ENCODE measurements around the gene ARL6IP4. TPM values are rescaled to one million over a fixed set of nuclear protein-coding genes. Genes with fewer than 3 reads are reported as not detected.
A peak's percentile ranks its signal among the peaks of the same experiment; 100 is the strongest.

The ARL6IP4 gene
- polyA plus RNA-seq, 1 donor = 208 TPM

GRCh38 chr12:122984612-122985337 is 4.3 kb downstream of the ARL6IP4 start:
- Histone ChIP-seq H3K4me3 (ENCODE audit: low read length) (no peak overlapping the region), H3K27me3 (ENCODE audit: control insufficient read depth, insufficient read depth, low read length) (no peaks in the 10 kb centered on the region), H3K9me3 (ENCODE audit: control insufficient read depth, low read depth, low read length) (no peaks in the 10 kb centered on the region), H3K36me3 (ENCODE audit: control insufficient read depth, insufficient read depth, low read length) (peaks cover 40% of the 10 kb centered on the region), H3K27ac (ENCODE audit: low read length) (peak overlapping the region; percentile 67), H3K4me1 (ENCODE audit: control insufficient read depth, insufficient read depth, low read length) (peaks cover 42% of the 10 kb centered on the region)
- no CpG with 5 or more reads among the region's 34 CpGs for WGBS (ENCODE audit: insufficient coverage, low lambda C conversion rate)
- peak in 1 of 2 donors; percentile 47 for DNase-seq

- H3K4me1 ChIP-seq (ENCODE audit: control insufficient read depth, insufficient read depth, low read length) = peaks cover 42% of the 10 kb centered on the region
- no peaks in the 10 kb centered on the region for H3K27me3 ChIP-seq (ENCODE audit: control insufficient read depth, insufficient read depth, low read length)
- no peak for DNase-seq
- no peaks in the 10 kb centered on the region for H3K9me3 ChIP-seq (ENCODE audit: control insufficient read depth, low read depth, low read length)
- H3K27ac ChIP-seq (ENCODE audit: low read length) = no peak overlapping the region
- H3K4me3 ChIP-seq (ENCODE audit: low read length) = no peak overlapping the region
- no CpG with 5 or more reads among the region's 45 CpGs for WGBS (ENCODE audit: insufficient coverage, low lambda C conversion rate)
- peaks cover 40% of the 10 kb centered on the region for H3K36me3 ChIP-seq (ENCODE audit: control insufficient read depth, insufficient read depth, low read length)
These were observed 5.1 kb downstream of the ARL6IP4 start for GRCh38 chr12:122985338-122986257.

GRCh38 chr12:122986258-122986871 is 5.9 kb downstream of the ARL6IP4 start:
- Histone ChIP-seq H3K9me3 (ENCODE audit: control insufficient read depth, low read depth, low read length) (no peaks in the 10 kb centered on the region), H3K4me1 (ENCODE audit: control insufficient read depth, insufficient read depth, low read length) (peaks cover 42% of the 10 kb centered on the region), H3K36me3 (ENCODE audit: control insufficient read depth, insufficient read depth, low read length) (peaks cover 40% of the 10 kb centered on the region), H3K27me3 (ENCODE audit: control insufficient read depth, insufficient read depth, low read length) (no peaks in the 10 kb centered on the region), H3K4me3 (ENCODE audit: low read length) (no peak overlapping the region), H3K27ac (ENCODE audit: low read length) (no peak overlapping the region)
- no CpG with 5 or more reads among the region's 40 CpGs for WGBS (ENCODE audit: insufficient coverage, low lambda C conversion rate)
- DNase-seq = no peak

- DNase-seq = no peak
- no CpG with 5 or more reads among the region's 39 CpGs for WGBS (ENCODE audit: insufficient coverage, low lambda C conversion rate)
These were observed 6.8 kb downstream of the ARL6IP4 start for GRCh38 chr12:122987086-122987951.

GRCh38 chr12:122988036-122988435 is 7.6 kb downstream of the ARL6IP4 start:
- Histone ChIP-seq H3K4me1 (ENCODE audit: control insufficient read depth, insufficient read depth, low read length) (peaks cover 31% of the 10 kb centered on the region), H3K4me3 (ENCODE audit: low read length) (no peak overlapping the region), H3K27me3 (ENCODE audit: control insufficient read depth, insufficient read depth, low read length) (no peaks in the 10 kb centered on the region), H3K9me3 (ENCODE audit: control insufficient read depth, low read depth, low read length) (no peaks in the 10 kb centered on the region), H3K27ac (ENCODE audit: low read length) (no peak overlapping the region), H3K36me3 (ENCODE audit: control insufficient read depth, insufficient read depth, low read length) (peaks cover 24% of the 10 kb centered on the region)
- DNase-seq = no peak
- WGBS (ENCODE audit: insufficient coverage, low lambda C conversion rate) = no CpG with 5 or more reads among the region's 13 CpGs

More at GRCh38 chr12:122987086-122987951, 6.8 kb downstream of the ARL6IP4 start:
- Histone ChIP-seq H3K27me3 (ENCODE audit: control insufficient read depth, insufficient read depth, low read length) (no peaks in the 10 kb centered on the region), H3K36me3 (ENCODE audit: control insufficient read depth, insufficient read depth, low read length) (peaks cover 31% of the 10 kb centered on the region), H3K4me3 (ENCODE audit: low read length) (no peak overlapping the region), H3K4me1 (ENCODE audit: control insufficient read depth, insufficient read depth, low read length) (peaks cover 33% of the 10 kb centered on the region), H3K9me3 (ENCODE audit: control insufficient read depth, low read depth, low read length) (no peaks in the 10 kb centered on the region), H3K27ac (ENCODE audit: low read length) (no peak overlapping the region)

- WGBS (ENCODE audit: insufficient coverage, low lambda C conversion rate) = no CpG with 5 or more reads among the region's 21 CpGs
- H3K4me1 ChIP-seq (ENCODE audit: control insufficient read depth, insufficient read depth, low read length) = peaks cover 29% of the 10 kb centered on the region
- DNase-seq = no peak
- H3K36me3 ChIP-seq (ENCODE audit: control insufficient read depth, insufficient read depth, low read length) = peaks cover 21% of the 10 kb centered on the region
- H3K4me3 ChIP-seq (ENCODE audit: low read length) = no peak overlapping the region
- H3K27me3 ChIP-seq (ENCODE audit: control insufficient read depth, insufficient read depth, low read length) = no peaks in the 10 kb centered on the region
- no peaks in the 10 kb centered on the region for H3K9me3 ChIP-seq (ENCODE audit: control insufficient read depth, low read depth, low read length)
- no peak overlapping the region for H3K27ac ChIP-seq (ENCODE audit: low read length)
These were observed 8.2 kb downstream of the ARL6IP4 start for GRCh38 chr12:122988612-122989212.

- DNase-seq = no peak
- peaks cover 28% of the 10 kb centered on the region for H3K4me1 ChIP-seq (ENCODE audit: control insufficient read depth, insufficient read depth, low read length)
- no peak overlapping the region for H3K4me3 ChIP-seq (ENCODE audit: low read length)
- H3K27ac ChIP-seq (ENCODE audit: low read length) = no peak overlapping the region
- WGBS (ENCODE audit: insufficient coverage, low lambda C conversion rate) = no CpG with 5 or more reads among the region's 10 CpGs
- H3K9me3 ChIP-seq (ENCODE audit: control insufficient read depth, low read depth, low read length) = no peaks in the 10 kb centered on the region
- no peaks in the 10 kb centered on the region for H3K27me3 ChIP-seq (ENCODE audit: control insufficient read depth, insufficient read depth, low read length)
- peaks cover 21% of the 10 kb centered on the region for H3K36me3 ChIP-seq (ENCODE audit: control insufficient read depth, insufficient read depth, low read length)
These were observed 8.9 kb downstream of the ARL6IP4 start for GRCh38 chr12:122989225-122989839.

- Histone ChIP-seq H3K27me3 (ENCODE audit: control insufficient read depth, insufficient read depth, low read length) (no peaks in the 10 kb centered on the region), H3K27ac (ENCODE audit: low read length) (no peak overlapping the region), H3K4me1 (ENCODE audit: control insufficient read depth, insufficient read depth, low read length) (peaks cover 23% of the 10 kb centered on the region), H3K4me3 (ENCODE audit: low read length) (no peak overlapping the region), H3K36me3 (ENCODE audit: control insufficient read depth, insufficient read depth, low read length) (peaks cover 25% of the 10 kb centered on the region), H3K9me3 (ENCODE audit: control insufficient read depth, low read depth, low read length) (no peaks in the 10 kb centered on the region)
- WGBS (ENCODE audit: insufficient coverage, low lambda C conversion rate) = no CpG with 5 or more reads among the region's 22 CpGs
- DNase-seq = no peak
These were observed 9.5 kb downstream of the ARL6IP4 start for GRCh38 chr12:122989874-122990419.

GRCh38 chr12:122990561-122990960 is 10.1 kb downstream of the ARL6IP4 start:
- Histone ChIP-seq H3K4me3 (ENCODE audit: low read length) (no peak overlapping the region), H3K27me3 (ENCODE audit: control insufficient read depth, insufficient read depth, low read length) (no peaks in the 10 kb centered on the region), H3K36me3 (ENCODE audit: control insufficient read depth, insufficient read depth, low read length) (peaks cover 24% of the 10 kb centered on the region), H3K4me1 (ENCODE audit: control insufficient read depth, insufficient read depth, low read length) (peaks cover 21% of the 10 kb centered on the region), H3K27ac (ENCODE audit: low read length) (no peak overlapping the region), H3K9me3 (ENCODE audit: control insufficient read depth, low read depth, low read length) (no peaks in the 10 kb centered on the region)
- WGBS (ENCODE audit: insufficient coverage, low lambda C conversion rate) = no CpG with 5 or more reads among the region's 13 CpGs
- DNase-seq = no peak

All from large intestine (tissue), 3 donors.